ENCODE data around the gene GDPD3.

Gene GDPD3

DNA sequence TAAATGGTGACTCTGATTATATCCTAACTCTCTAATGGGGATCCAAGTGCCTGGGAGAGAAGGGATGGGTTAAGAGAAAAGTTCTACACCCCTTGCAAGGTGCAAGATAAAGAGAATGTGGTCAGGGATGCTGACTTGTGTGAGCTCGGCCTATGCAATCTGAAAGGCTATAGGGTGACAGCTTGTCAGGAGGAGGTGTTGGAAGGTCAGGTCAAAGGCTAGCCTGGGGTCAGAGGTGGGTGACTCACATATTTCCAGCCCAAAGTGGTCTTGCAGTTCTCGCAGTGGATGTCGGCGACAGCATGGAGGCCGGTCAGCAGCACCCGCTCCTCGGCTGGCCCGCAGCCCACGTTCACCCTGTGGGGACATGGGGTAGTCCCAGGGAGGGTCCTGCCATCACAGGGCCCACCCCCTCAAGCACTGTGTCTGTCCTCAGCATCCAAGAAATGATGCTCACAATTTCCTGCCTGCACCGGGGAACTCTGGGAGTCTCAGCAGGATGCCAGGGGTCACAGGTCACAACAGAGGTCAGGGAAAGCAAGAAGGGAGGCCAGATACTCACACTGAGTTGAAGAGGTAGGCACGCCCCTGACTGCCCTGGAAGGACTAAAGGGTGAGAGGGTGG, 18.7 kb downstream of the GDPD3 start:
- DNase-seq: no peak

DNA sequence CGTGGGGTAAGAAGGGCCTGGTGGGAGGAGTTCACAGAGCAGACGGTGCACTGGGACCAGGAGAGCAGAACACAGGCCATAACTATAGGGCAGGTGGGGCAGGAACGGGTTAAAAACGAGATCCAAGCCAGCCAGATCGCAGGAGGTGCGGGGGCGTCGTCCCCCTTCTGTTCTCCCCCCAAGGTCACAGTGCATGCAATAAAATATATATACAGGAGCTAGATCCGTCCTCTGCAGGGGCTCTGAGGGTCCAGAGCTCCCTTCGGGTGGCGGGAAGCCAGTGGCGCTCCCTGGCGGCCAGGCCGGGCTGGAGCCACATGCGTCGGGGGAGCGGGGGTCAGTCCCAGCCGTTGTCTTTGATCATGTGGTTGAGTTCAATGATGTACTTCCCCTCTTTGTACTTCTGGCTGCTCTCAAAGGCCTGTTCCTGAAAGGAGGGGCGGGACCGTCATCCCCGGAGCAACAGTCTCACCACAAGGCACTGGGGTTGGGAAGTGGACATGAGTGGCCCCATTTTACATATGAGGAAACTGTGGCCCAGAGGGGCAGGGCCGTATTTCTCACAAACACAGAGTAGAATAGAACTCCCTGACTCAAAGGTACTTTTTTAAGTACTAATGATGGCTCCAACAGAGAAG, 20.8 kb downstream of the GDPD3 start:
- DNase-seq: peak; percentile 95

DNA sequence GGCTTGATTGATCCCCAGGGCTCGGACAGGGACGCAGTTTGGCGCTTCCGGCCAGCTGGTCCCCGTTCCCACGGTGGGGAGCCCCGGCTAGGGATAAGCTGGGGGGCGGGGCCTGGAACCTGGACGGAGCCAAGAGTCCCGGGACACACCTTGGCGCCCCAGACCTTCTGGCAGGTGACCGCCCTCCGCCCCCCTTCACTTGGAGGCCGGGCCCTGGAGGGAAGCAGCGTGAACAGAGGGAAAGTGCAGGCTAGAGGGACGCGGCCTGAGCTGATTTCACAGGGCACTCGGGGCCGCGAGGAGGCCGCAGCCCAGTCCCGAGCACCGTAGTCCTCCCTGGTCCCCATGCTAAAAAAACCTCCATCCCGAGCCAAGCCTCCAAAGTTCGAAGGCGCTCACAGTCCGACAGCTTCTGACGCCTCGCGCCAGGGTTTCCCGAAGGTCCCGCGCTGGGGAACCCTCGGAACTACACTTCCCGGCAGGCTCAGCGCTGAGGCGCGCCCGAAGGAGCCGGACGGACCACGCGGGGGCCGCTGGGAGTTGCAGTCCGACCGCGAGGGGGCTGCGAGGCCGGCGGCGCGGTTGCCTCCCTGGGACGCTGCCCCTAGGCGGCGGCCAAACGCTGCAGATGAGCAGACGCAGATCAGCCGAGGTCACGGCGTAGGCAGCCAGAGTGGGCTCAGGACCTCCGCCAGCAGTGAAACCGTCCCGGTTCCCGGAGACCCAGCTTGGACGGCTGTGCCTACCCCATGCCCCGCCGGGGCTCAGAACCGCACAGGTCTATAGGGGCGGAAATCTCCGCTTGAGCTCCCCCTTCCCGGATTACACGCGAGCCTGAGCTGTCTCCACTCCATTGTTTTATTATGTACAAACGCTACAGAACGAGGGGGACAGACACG, 21.6 kb downstream of the GDPD3 start, which contains the start of gene TBX6:
Gene TBX6 (minus strand): TSS at position 451 of the 899 bp plus-strand sequence. CDS start 731 bp downstream, outside the sequence.
- DNase-seq: peak; percentile 98

DNA sequence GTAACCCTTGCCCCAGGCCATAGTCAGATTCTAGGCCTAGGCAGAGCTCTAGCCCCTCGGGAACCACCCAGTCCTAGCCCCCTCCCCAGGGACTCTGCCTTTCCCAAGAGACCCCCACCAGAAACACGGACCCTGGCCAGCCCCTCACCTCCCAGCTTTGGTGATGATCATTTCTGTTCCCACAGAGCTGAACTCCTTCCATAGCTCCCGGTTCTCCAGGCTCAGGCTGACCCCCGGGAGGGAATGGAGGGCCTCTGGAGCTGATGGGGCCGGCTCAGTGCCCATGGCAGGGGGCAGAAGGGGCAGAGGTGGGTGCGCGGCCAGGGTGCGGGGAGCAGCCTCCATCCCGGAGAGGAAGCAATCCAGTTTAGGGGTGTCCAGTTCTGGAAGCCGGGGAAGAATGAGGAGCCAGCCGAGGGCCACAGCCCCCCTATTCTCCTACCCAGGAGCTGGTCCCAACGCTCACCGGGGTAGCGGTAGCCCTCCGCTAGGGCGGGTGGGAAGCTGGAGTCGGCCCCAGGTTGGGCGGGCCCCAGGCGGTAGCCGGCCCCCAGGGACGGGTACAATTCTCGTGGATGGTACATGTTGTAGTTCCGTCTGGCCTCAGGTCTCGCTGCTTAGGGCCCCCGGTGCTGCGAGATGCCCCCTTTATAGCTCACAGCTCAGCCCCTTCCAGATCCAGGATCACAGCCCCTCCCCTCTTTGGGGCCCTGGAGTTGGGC, 22.6 kb downstream of the GDPD3 start:
- no peak for DNase-seq

DNA sequence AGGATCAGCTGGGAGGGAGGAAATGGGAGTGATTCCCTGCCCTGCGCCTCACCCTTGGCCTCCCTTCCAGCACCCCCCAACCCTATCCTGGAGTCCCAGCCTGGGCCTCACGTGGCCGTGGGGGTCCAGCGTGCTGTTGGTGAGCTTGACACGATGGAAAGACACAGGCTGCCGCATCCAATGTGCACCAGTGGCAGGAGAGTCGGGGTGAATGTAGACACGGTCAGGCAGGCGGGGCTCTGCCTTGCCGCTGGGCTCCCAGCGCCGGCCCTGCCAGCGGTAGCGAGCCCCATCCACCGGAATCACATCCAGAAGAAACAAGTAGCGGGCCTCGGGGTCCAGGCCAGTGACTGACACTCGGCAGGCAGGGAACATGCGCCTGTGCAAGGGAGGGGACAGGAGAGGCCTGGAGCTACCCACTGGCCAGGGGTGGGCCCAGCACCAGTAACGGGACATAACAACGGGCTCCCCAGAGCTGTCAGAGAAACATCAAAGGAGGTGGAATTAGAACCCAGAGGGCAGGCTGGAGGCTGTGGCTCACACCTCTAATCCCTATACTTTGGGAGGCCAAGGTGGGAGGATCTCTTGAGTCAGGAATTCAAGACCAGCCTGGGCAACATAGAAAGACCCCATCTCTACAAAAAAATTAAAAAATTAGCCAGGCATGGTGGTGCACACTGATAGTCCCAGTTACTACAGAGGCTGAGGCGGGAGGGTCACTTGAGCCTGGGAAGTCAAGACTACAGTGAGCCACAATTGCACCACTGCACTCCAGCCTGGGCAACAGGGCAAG, 24.3 kb downstream of the GDPD3 start:
- DNase-seq: no peak

DNA sequence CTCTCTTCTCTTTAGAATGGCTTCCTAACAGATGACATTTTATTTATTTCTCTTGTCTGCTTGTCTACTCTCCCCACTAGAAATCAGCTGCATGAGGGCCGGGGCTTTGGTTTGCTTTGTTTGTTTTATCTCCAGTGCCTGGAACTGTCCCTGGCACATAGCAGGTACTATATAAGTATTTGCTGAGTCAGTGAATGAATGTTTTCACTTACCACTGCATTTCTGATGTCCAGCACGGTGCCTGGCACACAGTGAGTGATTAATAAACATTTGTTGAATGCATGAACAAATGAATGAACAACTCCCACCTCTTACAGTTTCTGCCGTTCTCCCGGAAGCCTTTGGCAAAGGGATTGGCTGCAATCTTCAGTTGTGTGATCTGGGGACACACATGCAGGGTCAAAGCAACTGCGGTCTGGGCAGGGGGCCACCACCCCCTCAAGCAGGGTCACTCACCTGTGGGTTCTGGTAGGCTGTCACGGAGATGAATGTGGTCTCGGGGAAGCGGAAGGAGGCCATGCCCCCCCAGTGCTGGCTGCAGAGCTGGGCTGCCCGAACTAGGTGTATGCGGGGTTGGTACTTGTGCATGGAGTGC, 25.0 kb downstream of the GDPD3 start:
- no peak for DNase-seq

DNA sequence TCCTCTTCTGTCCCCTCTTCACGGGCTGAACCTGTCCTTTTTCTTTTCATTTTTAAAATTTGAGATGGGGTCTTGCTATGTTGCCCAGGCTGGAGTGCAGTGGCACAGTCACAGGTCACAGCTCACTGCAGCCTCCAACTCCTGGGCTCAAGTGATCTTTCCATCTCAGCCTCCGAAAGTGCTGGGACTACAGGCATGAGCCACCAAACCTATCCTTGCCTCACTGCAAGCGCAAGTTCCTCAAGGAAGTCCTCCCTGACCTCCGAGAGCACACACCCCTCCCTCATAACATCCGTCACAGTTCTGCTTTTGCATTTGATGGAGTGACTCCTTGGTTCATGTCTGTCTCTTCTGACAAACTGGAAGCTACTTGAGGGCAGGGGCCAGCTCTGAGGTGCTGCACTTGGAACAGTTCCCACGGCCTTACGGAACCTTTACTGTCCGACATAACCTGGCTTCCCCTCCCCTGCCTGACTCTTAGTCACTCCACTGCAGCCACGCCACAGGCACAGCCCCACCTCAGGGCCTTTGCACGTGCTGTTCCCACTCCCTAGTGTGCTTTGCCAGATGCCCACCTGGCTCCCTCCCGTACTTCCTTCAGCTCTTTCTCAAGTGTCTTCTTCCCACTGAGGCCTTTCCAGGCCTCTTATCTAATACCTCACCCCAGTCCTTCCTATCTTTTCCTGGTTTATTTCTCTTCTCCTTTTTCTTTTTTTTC, 26.0 kb downstream of the GDPD3 start:
- DNase-seq: no peak

DNA sequence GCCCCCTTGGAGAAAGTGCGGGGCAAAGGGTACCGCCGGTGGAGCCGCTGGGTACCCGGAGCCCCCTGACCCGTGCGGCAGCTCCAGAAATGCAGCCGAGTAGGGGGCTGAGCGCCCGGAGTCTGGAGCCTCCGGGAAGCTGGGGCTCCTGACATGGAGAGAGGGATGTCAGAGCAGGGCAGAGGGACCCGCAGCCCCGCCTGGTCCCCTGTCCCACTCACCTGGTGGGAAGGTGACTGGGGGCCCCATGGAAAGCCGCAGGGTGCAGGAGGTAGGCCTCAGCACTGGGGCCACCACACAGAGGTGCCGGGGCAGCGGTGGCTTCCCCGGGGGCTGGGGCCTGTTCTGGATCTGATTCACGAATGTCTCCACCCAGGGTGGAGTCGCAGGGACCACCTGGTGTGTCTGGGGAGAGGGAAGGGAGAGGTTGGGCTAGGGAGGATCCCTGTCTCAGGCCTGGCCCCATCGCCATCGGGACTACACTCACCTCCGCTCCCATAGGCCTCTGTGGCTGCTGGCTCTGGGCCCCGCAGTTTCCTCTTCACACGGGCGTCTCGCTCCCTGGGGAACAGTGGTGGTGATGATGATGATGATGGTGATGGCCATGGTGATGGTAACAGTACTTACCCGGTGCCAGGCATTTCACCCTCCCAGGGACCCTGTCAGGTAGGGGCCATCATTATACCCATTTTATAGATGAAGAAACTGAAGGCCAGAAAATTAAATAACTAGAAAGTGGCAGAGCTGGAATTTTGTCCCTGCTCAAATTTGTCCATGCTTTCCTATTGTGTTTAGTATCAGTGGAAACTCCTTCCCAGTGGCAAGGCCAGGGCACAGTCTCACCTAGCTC, 26.8 kb downstream of the GDPD3 start:
- no peak for DNase-seq

DNA sequence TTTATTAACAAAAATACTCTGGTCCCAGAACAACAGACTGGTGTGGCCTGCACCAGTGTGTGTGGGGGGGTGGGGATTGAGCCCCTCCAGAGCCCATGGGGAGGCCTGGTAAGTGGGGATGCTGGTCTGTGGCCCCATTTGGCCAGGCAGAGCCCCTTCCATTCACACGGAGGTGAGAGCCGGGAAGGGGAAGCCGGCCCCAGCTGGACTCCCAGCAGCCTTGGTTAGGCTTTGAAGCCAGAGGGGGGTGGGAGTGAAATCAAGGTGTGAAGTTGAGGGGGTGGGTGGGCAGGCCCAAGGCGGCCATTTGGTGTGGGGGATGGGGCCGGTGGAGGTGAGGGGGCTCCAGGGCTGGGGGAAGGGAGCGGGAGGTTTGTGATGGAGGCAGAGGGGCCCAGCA, 27.5 kb downstream of the GDPD3 start:
- DNase-seq: no peak

DNA sequence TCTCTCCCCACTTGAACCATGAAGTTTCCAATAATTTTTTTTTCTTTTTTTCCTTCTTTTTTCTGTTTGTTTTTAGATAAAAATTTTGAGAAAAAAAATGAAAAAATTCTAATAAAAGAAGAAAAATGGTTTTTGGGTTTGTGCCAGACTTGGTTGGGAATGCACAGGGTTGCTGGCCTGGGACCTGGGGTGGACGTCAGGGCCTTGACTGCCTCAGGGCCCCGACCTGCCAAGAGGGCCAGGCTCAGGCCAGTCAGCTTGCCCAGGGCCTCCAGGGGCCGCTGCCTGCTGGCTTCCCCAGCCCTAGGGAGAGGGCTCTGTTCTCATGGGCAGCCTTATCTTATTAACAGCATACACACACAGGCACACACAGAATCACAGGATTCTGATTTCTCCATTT, 28.1 kb downstream of the GDPD3 start:
- no peak for DNase-seq

DNA sequence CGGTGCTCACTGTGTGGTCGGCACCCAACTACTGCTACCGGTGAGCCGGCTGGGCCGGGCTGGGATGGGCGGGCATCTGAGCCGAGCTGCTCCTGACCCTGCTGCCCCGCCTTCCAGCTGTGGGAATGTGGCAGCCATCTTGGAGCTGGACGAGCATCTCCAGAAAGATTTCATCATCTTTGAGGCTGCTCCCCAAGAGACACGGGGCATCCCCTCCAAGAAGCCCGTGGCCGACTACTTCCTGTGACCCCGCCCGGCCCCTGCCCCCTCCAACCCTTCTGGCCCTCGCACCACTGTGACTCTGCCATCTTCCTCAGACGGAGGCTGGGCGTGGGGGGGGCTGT, 28.5 kb downstream of the GDPD3 start:
- no peak for DNase-seq

DNA sequence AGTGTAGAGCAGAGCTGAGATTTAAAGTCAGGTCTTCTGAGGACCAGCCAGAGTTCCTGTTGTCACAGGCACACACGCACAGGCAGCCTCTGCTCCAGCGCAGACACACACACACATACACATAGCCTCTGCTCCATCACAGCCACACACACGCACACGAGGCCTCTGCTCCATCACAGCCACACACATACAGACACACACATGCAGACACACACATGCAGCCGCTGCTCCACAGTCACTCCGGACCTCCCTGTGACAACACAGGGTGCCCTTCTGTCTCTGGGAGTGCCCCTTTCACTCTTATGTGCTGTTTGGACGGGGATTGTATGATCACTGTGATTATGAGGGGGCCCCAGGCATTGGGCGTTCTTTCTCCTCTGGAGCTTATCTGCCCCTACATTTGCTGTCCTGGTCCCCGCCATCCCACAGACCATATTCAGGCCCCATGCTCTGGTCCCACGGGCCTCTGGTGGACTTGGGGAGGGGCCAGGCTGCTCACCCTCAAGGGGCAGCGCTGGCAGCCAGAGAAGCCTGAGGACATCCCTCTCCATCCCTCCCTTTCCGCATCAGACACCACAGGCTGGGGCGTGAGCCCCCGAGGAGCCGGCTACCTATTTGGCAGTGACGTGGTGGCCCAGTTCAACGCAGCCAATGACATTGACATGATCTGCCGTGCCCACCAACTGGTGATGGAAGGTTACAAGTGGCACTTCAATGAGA, 29.1 kb downstream of the GDPD3 start:
- no peak for DNase-seq

DNA sequence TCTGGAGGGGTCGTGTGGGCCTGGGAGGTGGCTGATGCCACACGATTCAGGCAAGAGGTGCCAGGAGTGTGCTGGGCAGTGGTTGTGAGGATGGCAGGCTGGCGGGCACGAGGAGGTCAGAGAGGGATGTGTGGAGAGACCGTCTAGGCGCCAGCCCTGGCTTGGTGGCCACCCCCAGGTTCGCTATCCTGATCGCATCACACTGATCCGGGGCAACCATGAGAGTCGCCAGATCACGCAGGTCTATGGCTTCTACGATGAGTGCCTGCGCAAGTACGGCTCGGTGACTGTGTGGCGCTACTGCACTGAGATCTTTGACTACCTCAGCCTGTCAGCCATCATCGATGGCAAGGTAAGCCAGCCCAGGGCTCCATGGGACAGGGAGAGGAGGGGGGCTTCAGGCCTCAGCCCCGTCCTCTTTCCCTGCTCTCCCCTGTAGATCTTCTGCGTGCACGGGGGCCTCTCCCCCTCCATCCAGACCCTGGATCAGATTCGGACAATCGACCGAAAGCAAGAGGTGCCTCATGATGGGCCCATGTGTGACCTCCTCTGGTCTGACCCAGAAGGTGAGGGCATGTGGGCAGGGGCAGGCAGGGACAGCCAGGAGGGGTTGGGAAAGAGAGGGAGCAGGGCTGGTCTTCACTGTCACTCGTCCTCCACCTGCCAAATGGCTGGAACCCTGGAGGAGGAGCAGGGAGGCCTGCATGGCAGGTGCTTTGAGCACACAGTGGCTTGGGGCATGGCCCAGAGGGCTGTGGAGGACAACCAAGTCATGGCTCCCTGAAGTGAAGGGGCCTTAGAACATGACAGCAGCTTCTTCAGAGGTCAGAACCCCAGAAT, 29.9 kb downstream of the GDPD3 start:
- no peak for DNase-seq

DNA sequence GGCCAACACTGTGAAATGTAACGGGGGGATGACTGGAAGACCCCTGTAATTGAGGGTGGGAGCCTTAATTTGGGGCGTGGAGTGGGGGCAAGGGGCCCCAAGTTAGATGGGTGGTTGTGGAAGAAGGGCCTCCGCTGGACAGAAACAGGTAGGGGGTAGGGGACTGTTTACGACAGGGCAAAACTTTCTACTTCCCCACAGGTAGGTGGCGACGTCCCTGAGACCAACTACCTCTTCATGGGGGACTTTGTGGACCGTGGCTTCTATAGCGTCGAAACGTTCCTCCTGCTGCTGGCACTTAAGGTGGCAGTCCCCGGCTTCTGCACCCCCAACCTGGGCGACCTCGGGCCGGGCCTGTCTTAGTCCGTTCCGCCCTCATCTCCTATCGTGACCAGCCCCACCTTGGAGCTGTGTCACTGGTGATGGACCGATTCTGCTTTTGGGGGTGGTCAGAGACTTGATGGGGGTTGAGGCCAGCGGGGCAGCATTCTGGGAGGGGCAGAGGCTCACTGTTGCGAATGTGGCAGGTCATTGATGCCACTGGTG, 30.7 kb downstream of the GDPD3 start:
- DNase-seq: no peak

DNA sequence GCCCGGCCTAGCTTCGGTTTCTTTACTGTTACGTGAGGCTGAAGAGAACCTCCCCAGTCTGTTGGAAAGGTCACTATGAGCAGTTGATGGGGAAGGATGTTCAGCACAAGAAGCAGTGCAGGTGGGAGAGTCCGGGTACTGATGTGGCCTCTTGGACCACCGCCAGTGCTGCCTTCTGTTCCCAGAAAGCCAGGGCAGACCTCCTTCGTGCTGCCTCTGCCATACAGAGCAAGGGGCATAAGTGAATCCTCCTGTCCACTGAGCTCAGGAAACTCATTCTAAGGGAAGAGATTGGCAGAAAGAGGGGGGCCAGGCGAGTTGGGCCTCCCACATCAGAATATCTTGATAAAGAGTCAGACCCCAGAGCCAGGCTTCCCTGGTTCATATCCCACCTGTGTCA, 33.9 kb downstream of the GDPD3 start:
- DNase-seq: no peak

DNA sequence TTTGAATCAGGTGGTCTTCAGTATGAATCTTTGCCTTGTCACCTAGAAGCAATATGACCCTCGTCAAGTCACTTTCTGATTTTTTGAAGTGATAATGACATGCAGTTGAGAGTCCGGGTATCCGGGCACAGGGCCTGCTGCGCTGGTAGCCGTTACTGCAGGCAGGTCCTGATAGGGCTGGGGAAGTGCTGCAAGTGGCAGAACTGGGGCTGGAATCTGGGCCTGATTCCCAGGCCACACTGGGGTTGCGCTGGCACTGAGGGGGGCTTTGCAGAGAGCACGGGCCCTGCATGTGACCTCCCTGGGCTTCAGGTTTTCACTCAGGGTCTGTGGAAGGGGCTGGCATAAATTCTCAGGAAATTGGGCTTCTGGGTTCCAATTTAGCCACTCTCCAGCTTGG, 34.6 kb downstream of the GDPD3 start:
- DNase-seq: no peak

DNA sequence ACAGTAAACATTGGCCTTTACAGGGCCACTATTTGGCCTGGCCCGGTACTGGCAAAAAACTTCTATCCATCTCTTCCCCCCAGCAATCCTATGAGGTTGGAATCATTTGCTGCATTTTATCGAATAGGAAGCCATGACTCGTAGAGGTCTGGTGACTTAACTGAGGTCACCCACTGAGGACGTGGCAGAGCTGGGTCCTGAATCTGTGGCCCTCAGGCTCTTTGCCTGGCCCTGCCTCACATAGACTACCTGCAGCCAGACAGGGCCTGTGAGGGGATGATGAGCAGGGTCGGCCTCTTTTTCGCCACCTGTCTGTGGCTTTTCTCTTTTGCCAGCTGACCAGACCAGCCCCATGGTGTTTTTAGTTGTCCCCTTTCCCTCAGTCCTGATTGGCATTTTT, 35.7 kb downstream of the GDPD3 start:
- DNase-seq: no peak

DNA sequence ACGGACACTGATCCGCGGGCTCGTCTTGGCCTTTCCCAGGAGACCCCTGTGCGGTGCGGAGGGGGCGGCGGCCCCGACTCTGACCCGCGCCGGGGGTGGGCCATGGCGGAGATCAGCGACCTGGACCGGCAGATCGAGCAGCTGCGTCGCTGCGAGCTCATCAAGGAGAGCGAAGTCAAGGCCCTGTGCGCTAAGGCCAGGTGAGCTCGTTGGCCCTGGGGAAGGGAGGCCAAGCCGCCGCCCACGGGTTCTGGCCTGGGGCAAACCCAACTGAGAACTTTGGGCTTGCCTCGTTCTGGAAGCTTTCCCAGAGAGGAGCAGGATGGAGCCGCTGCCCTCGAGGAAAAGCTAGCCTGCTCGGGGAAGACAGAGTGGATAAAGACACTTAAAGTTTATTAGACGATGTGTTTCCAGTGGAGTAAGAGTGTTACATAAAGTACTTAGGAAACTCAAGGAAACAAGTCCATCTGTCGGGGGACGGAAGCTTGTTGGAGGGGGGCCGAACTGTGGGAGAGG, 37.0 kb downstream of the GDPD3 start:
- peak; percentile 54 for DNase-seq
